RWPE1 (cell line): ENCODE measurements around the gene FAM3C.

Source experiments
- CTCF ChIA-PET: fragments of 350-600 bp; sonication (Branson Sonifier 250); formaldehyde crosslinking; extraction: SDS; loops from one replicate; lab custom pipeline; 2021; lab: Yijun Ruan, JAX
- POLR2A ChIA-PET: fragments of 400-600 bp; formaldehyde crosslinking; extraction: SDS; loops from one replicate; lab custom pipeline; 2020; ENCODE audit warnings: antibody characterized with exemption; ENCODE audit not compliant: low non-redundant PET; lab: Yijun Ruan, JAX
- DNase-seq: peaks from one replicate; pipeline ENCODE4 v3.0.0; 2012; ENCODE audit warnings: low spot score
- H3K27ac ChIP-seq: fragments of 450-650 bp; 2 replicates; pipeline ENCODE4 v1.5.1; 2017
- TF ChIP-seq, protein P1 (sequence below): fragments of 450-650 bp; conservative IDR thresholded peaks from 2 replicates; pipeline ENCODE4 v1.5.1; 2017; ENCODE audit warnings: low read depth, mild to moderate bottlenecking

The FAM3C gene

DNA sequence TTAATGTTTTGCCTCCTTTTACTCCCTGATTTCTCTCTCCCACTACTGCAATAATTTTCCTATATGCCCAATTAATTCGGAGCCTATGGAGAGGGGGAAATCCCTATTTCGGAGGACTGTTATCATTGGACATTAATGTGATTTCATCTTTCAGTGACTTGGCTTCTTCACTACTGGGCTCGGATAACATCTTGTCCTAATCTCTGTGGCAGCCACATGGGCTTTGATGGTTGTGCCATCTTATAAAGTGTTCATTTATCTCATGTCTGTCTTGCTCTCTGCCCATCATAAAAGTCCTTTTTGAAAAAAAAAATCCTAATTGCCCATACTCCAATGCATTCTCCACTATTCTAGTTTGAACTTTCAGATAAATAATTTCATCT is 15.5 kb upstream of the FAM3C start:
- no peak overlapping the region for H3K27ac ChIP-seq
- no peak for DNase-seq
- TF ChIP-seq, protein P1, sequence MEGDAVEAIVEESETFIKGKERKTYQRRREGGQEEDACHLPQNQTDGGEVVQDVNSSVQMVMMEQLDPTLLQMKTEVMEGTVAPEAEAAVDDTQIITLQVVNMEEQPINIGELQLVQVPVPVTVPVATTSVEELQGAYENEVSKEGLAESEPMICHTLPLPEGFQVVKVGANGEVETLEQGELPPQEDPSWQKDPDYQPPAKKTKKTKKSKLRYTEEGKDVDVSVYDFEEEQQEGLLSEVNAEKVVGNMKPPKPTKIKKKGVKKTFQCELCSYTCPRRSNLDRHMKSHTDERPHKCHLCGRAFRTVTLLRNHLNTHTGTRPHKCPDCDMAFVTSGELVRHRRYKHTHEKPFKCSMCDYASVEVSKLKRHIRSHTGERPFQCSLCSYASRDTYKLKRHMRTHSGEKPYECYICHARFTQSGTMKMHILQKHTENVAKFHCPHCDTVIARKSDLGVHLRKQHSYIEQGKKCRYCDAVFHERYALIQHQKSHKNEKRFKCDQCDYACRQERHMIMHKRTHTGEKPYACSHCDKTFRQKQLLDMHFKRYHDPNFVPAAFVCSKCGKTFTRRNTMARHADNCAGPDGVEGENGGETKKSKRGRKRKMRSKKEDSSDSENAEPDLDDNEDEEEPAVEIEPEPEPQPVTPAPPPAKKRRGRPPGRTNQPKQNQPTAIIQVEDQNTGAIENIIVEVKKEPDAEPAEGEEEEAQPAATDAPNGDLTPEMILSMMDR = no peak
- CTCF ChIA-PET = interaction anchor here (1.2 kb wide), 1 partner anchor 15 kb away, joined by 4 read pairs; the partner anchor contains the start of gene FAM3C
- POLR2A ChIA-PET = no interaction called here

- H3K27ac ChIP-seq = no peak overlapping the region
- no peak for DNase-seq
- CTCF ChIA-PET = interaction anchor here (1.2 kb wide), 1 partner anchor 15 kb away, joined by 4 read pairs; the partner anchor contains the start of gene FAM3C
- TF ChIP-seq, protein P1 = no peak
- POLR2A ChIA-PET = no interaction called here
These were observed 14.9 kb upstream of the FAM3C start for GRCh38 chr7:121410829-121411596.

GRCh38 chr7:121406944-121407343 is 10.8 kb upstream of the FAM3C start:
- ChIA-PET CTCF (interaction anchor here (0.7 to 1.1 kb wide), 2 partner anchors 10 to 23 kb away, joined by 3 read pairs; no protein-coding TSS in a partner anchor), POLR2A (no interaction called here)
- no peak overlapping the region for H3K27ac ChIP-seq
- TF ChIP-seq, protein P1 = no peak
- DNase-seq = no peak

DNA sequence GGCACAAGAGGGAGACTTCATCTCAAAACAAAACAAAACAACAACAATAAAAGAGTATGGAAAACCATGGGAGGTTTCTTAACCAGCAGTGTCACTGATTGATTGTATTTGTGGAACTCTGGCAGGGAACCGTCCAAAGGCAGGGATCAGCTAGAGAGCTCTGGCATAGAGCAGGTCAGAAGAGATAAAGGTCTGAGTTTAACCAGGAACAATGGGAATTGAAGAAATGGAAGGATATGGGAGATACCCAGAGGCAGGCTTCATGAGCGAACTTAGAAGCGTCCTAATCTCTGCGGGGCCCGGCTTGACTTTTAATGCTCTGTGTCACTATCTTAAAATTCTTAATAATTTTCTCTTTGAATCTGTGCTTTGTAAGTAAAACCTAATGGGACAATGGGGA is 10.4 kb upstream of the FAM3C start:
- ChIA-PET POLR2A (no interaction called here), CTCF (interaction anchor here (0.7 to 1.1 kb wide), 2 partner anchors 10 to 22 kb away, joined by 3 read pairs; no protein-coding TSS in a partner anchor)
- no peak for DNase-seq
- H3K27ac ChIP-seq = no peak overlapping the region
- TF ChIP-seq, protein P1 = no peak

- CTCF ChIA-PET = interaction anchor here (1.4 kb wide), 1 partner anchor 8 kb away, joined by 5 read pairs; the partner anchor contains the start of gene FAM3C
These were observed 8.2 kb upstream of the FAM3C start for GRCh38 chr7:121404348-121404747.

GRCh38 chr7:121402701-121403100 is 6.6 kb upstream of the FAM3C start:
- no peak for DNase-seq
- no peak overlapping the region for H3K27ac ChIP-seq
- TF ChIP-seq, protein P1 = no peak
- CTCF ChIA-PET = interaction anchor here (0.7 kb wide), 1 partner anchor 74 kb away, joined by 4 read pairs; no protein-coding TSS in a partner anchor
- POLR2A ChIA-PET = no interaction called here

More at GRCh38 chr7:121404348-121404747, 8.2 kb upstream of the FAM3C start:
- POLR2A ChIA-PET = no interaction called here
- DNase-seq = no peak
- H3K27ac ChIP-seq = no peak overlapping the region
- TF ChIP-seq, protein P1 = no peak
